Peyer's patch (tissue), 4 donors: Measurements from ENCODE around the gene PAFAH1B2.

Source experiments
- POLR2A ChIP-seq, 2 donors: fragments of 450-650 bp; IDR thresholded peaks; one replicate each; pipeline ENCODE4 v1.5.1; 2017; ENCODE audit warnings: antibody characterized with exemption in 2 of 2, mild to moderate bottlenecking in 2 of 2, moderate library complexity in 2 of 2
- TF ChIP-seq, protein P1 (sequence below), 6 experiments: fragments of 450-650 bp in 4 of 6; fragments of 200-600 bp in 2 of 6; sonication (generic) in 1 of 6; IDR thresholded peaks; one replicate each; pipeline ENCODE4 v1.5.1; 2017 to 2019; ENCODE audit warnings: antibody characterized with exemption in 6 of 6, mild to moderate bottlenecking in 3 of 6, moderate library complexity in 1 of 6

GRCh38 chr11:117210620-117211019 lies 66.5 kb downstream of the PAFAH1B2 start:
- TF ChIP-seq, protein P1, sequence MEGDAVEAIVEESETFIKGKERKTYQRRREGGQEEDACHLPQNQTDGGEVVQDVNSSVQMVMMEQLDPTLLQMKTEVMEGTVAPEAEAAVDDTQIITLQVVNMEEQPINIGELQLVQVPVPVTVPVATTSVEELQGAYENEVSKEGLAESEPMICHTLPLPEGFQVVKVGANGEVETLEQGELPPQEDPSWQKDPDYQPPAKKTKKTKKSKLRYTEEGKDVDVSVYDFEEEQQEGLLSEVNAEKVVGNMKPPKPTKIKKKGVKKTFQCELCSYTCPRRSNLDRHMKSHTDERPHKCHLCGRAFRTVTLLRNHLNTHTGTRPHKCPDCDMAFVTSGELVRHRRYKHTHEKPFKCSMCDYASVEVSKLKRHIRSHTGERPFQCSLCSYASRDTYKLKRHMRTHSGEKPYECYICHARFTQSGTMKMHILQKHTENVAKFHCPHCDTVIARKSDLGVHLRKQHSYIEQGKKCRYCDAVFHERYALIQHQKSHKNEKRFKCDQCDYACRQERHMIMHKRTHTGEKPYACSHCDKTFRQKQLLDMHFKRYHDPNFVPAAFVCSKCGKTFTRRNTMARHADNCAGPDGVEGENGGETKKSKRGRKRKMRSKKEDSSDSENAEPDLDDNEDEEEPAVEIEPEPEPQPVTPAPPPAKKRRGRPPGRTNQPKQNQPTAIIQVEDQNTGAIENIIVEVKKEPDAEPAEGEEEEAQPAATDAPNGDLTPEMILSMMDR (IDR thresholded peaks at IDR 0.05) = no peak
- no peak for TF ChIP-seq POLR2A (IDR thresholded peaks at IDR 0.05)
